ENCODE results near the gene FGFRL1.

FGFRL1 gene

DNA sequence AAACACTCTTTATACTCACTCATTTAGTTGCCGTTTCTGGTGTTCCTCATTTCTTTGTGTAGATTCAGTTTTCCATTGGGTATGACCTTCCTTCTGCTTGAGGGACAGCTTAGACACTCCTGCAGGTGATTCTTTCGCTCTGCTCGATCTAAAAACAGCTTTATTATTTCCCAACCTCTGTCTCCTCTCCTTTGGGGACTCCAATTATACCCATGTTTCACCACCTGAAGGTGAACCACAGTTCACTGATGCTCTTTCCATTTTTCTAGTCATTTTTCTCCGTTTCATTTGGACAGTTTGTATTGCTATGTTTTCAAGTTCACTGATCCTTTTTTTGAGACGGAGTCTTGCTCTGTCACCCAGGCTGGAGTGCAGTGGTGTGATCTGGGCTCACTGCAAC, 4.6 kb upstream of the FGFRL1 start:
- Histone ChIP-seq H3K79me2 (ENCODE audit: low read length) (no peaks in the 10 kb centered on the region), H3K4me3 (ENCODE audit: low read length) (no peak overlapping the region), H3K9me3 (ENCODE audit: insufficient read depth, low read length) (no peaks in the 10 kb centered on the region), H3K27ac (ENCODE audit: low read length) (no peak overlapping the region), H3K4me2 (ENCODE audit: low read length) (no peak overlapping the region), H3K4me1 (ENCODE audit: low read length) (0 out of 2 replicates have a peak, but pooled peaks cover 4% of the 10 kb centered on the region), H3K27me3 (ENCODE audit: low read depth, low read length) (peaks cover 22% of the 10 kb centered on the region), H3K9ac (ENCODE audit: low read length) (no peak overlapping the region), H3K36me3 (replicated peaks; ENCODE audit: low read depth, low read length) (no peaks in the 10 kb centered on the region), H2AFZ (ENCODE audit: low read depth, low read length) (no peak overlapping the region), H4K20me1 (ENCODE audit: insufficient read depth, low read length) (no peaks in the 10 kb centered on the region)
- TF ChIP-seq EZH2phosphoT487 (IDR thresholded peaks at IDR 0.05; ENCODE audit: low read depth), result no peak
- TF ChIP-seq, protein P1, sequence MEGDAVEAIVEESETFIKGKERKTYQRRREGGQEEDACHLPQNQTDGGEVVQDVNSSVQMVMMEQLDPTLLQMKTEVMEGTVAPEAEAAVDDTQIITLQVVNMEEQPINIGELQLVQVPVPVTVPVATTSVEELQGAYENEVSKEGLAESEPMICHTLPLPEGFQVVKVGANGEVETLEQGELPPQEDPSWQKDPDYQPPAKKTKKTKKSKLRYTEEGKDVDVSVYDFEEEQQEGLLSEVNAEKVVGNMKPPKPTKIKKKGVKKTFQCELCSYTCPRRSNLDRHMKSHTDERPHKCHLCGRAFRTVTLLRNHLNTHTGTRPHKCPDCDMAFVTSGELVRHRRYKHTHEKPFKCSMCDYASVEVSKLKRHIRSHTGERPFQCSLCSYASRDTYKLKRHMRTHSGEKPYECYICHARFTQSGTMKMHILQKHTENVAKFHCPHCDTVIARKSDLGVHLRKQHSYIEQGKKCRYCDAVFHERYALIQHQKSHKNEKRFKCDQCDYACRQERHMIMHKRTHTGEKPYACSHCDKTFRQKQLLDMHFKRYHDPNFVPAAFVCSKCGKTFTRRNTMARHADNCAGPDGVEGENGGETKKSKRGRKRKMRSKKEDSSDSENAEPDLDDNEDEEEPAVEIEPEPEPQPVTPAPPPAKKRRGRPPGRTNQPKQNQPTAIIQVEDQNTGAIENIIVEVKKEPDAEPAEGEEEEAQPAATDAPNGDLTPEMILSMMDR (IDR thresholded peaks at IDR 0.05; ENCODE audit: low read depth, low read length), result no peak

DNA sequence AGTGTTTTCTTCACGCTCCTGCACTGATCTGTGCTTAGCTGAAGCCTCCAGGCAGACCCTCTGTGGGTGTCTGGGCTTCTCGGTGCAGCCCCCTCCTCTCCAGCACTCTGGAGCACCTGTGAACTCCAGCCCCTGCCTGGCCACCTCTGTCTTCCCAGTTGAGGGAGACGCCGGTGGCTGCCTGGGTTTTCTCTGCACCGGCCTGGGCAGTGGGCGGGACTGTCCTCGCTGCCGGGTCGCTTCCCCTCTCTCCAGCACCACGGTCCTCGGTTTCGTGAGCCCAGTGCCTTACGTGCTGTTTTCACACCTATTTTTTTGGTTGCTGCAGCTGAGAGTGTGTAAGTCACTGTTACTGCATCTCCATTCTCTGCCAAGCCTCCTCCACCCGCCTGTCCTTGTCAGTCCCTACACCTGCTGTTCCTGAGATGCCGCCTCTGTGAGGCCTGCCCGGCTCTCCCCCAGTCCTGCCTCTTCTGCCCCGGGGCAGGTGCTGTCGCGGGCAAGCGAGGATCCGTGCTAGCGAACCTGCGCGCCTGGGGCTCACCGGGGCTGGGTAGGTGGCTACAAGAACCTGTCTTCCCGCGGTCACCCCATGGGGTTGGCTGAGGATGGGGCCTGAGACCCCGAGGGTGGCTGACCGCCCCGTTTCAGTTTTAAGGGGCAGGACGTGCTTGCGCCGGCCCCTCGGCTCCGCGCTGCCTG, 2.4 kb upstream of the FGFRL1 start:
- H3K79me2 ChIP-seq (ENCODE audit: low read length), result no peaks in the 10 kb centered on the region
- peak overlapping the region; percentile 58; the same call in 1 of the 2 replicates for H2AFZ ChIP-seq (ENCODE audit: low read depth, low read length)
- H3K27ac ChIP-seq (ENCODE audit: low read length), result no peak overlapping the region
- no peaks in the 10 kb centered on the region for H4K20me1 ChIP-seq (ENCODE audit: insufficient read depth, low read length)
- H3K9ac ChIP-seq (ENCODE audit: low read length), result peak overlapping the region; percentile 42; the same call in 1 of the 2 replicates
- H3K36me3 ChIP-seq (replicated peaks; ENCODE audit: low read depth, low read length), result no peaks in the 10 kb centered on the region
- TF ChIP-seq, protein P1 (IDR thresholded peaks at IDR 0.05; ENCODE audit: low read depth, low read length), result no peak
- no peak for TF ChIP-seq EZH2phosphoT487 (IDR thresholded peaks at IDR 0.05; ENCODE audit: low read depth)
- peaks cover 22% of the 10 kb centered on the region for H3K27me3 ChIP-seq (ENCODE audit: low read depth, low read length)
- 0 out of 2 replicates have a peak, but pooled peaks cover 4% of the 10 kb centered on the region for H3K4me1 ChIP-seq (ENCODE audit: low read length)
- H3K4me3 ChIP-seq (ENCODE audit: low read length), result peak overlapping the region; percentile 72
- peak overlapping the region; percentile 87 for H3K4me2 ChIP-seq (ENCODE audit: low read length)
- H3K9me3 ChIP-seq (ENCODE audit: insufficient read depth, low read length), result no peaks in the 10 kb centered on the region

DNA sequence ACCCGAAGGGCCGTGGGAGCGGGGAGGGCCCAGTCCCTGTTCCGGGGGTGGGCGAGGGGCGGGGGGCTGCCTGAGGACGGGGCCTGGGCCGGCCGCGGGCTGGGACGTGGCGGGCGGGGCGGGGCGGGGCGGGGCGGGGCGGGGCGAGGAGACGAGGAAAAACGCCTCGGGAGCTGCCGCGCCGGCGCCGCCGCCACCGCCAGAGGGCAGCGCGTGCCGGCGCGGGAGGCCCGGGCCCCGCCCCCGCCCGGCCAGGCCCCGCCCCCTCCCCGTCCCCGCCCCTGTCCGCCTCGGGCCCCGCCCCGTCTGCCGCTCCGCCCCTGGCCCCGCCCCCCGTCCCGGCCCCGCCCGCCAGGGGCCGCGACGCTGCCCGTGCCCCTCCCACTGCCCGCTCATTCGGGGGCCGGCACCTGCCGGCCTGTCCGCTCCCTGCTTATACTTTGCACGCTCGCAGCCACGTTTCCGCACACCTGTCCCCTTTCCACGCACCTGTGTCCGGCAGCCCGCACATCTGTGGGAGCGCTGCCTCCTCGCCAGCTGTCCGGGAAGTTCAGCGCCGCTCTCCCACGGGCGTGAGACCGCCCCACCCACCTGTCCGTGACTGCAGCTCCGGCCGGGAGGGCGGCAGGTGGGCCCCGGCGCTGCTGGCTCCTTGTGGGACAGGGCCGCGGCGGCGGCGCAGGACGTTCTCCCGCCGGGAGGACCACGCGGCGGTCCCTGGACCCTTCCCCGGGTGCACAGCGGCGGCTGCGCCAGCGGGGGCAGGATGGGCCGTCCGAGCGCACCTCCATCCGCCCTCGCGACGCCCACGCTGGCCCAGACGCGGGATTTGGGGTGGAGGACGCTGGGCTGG, 1.7 kb upstream of the FGFRL1 start:
- H3K27ac ChIP-seq (ENCODE audit: low read length), result no peak overlapping the region
- H3K27me3 ChIP-seq (ENCODE audit: low read depth, low read length), result peaks cover 22% of the 10 kb centered on the region
- TF ChIP-seq EZH2phosphoT487 (IDR thresholded peaks at IDR 0.05; ENCODE audit: low read depth), result no peak
- TF ChIP-seq, protein P1 (IDR thresholded peaks at IDR 0.05; ENCODE audit: low read depth, low read length), result no peak
- H3K79me2 ChIP-seq (ENCODE audit: low read length), result no peaks in the 10 kb centered on the region
- peak overlapping the region; percentile 72 for H3K4me3 ChIP-seq (ENCODE audit: low read length)
- H3K9ac ChIP-seq (ENCODE audit: low read length), result peak overlapping the region; percentile 42; the same call in 1 of the 2 replicates
- H4K20me1 ChIP-seq (ENCODE audit: insufficient read depth, low read length), result no peaks in the 10 kb centered on the region
- no peaks in the 10 kb centered on the region for H3K36me3 ChIP-seq (replicated peaks; ENCODE audit: low read depth, low read length)
- H3K9me3 ChIP-seq (ENCODE audit: insufficient read depth, low read length), result no peaks in the 10 kb centered on the region
- H2AFZ ChIP-seq (ENCODE audit: low read depth, low read length), result peak overlapping the region; percentile 58; the same call in 1 of the 2 replicates
- H3K4me2 ChIP-seq (ENCODE audit: low read length), result peak overlapping the region; percentile 87
- 0 out of 2 replicates have a peak, but pooled peaks cover 4% of the 10 kb centered on the region for H3K4me1 ChIP-seq (ENCODE audit: low read length)
